Rectal smooth muscle tissue (tissue), 1 donor: ENCODE results near the gene RAP1GDS1.

Experiments used
- H3K27ac ChIP-seq: one replicate; pipeline ENCODE4 v1.7.0; 2013; ENCODE audit warnings: low read depth, low read length, inconsistent platforms
- H3K27me3 ChIP-seq: one replicate; pipeline ENCODE4 v1.7.0; 2013; ENCODE audit warnings: low read length; ENCODE audit not compliant: control insufficient read depth, insufficient read depth
- H3K36me3 ChIP-seq: one replicate; pipeline ENCODE4 v1.7.0; 2013; ENCODE audit warnings: low read length; ENCODE audit not compliant: control insufficient read depth, insufficient read depth
- H3K4me1 ChIP-seq: one replicate; pipeline ENCODE4 v1.7.0; 2013; ENCODE audit warnings: low read length; ENCODE audit not compliant: control insufficient read depth, insufficient read depth
- H3K4me3 ChIP-seq: one replicate; pipeline ENCODE4 v1.7.0; 2013; ENCODE audit warnings: low read length
- H3K9ac ChIP-seq: one replicate; pipeline ENCODE4 v1.7.0; 2013; ENCODE audit warnings: low read length

The RAP1GDS1 gene

DNA sequence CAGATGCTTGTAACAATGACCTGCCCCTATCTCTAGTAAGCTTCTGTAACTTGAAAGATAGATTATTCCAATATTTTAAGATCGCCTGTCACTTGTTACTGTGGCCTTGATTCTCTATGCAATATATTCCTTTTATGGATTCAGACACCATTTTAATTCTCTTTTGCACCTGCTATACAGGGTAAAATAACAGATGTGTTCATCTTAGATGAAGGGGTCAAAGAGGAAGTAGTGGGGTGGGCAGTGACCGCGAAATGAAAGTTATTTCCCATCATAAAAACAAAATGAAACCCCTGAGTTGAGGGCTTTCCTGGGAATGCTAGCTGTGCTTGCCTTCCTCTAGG lies 221.3 kb downstream of the RAP1GDS1 start:
- H3K27me3 ChIP-seq: no peaks in the 10 kb centered on the region
- no peaks in the 10 kb centered on the region for H3K36me3 ChIP-seq
- H3K4me1 ChIP-seq: no peaks in the 10 kb centered on the region
- no peak overlapping the region for H3K4me3 ChIP-seq
- no peak overlapping the region for H3K27ac ChIP-seq
- no peak overlapping the region for H3K9ac ChIP-seq

DNA sequence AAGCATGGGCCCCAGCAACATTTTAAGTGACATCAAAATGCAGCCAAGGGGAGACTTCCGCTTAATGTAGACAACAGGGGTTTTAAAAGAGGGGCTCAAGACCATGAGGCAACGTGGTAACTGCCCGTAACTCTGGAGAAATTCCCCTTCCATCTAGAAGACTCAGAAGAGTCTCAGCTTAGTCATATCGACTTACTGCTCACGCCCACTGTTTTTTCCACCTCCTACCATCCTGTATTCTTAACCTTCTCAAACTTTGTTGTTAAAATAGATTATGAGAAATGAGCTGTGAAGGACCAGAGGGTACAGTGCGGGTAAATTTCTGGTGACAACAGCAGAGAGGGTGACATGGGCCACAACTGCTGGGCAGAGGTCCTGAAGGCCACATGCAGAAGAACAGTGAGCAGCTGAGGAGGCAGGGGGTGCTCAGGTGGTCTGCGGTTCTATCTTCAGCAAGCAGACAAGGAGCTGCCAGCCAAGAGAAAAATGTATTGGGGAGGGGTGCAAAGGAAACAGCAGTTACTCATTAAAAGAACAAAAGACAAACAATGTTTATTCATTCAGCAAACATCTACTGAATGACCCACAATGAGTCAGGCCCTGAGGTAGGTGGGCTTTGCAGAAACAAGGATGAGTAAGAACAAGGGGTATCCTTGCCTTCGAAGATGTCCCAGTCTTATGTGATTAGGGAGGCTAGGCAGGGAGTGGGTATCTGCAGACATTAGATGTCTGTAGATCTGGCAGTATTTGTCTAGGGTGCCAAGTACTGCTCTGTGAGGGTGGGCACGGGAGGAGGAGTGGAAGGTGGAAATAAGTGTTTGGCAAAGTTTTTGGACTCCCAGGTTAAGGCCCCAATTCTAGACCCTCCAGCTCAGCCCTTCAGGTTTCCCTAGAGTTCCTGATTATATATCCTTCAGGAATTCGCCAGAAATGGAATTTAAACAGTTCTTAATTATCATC lies 221.9 kb downstream of the RAP1GDS1 start:
- H3K4me1 ChIP-seq: no peaks in the 10 kb centered on the region
- H3K27ac ChIP-seq: no peak overlapping the region

DNA sequence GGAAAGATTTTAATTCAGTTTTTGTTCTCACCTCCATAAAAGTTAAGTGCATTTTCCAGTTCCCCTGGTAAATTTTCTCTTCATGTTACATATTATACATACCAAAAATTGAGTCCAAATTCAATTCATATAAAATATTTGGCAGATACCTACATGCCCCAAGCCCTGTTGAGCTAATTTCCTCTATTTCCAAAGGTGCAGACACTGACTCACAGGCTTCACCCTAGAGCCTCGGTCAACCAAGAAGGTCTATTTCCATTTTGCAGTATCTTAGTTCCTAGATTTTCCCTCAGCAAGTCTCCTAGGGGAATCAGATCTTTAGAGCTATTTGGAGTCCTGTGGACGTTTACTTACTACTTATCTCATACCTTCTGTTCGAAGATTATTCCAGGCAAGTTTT lies 222.8 kb downstream of the RAP1GDS1 start:
- no peaks in the 10 kb centered on the region for H3K36me3 ChIP-seq
- no peaks in the 10 kb centered on the region for H3K4me1 ChIP-seq
- no peak overlapping the region for H3K9ac ChIP-seq
- H3K27ac ChIP-seq: no peak overlapping the region
- H3K27me3 ChIP-seq: no peaks in the 10 kb centered on the region
- H3K4me3 ChIP-seq: no peak overlapping the region

More for the DNA sequence above, 221.9 kb downstream of the RAP1GDS1 start:
- Histone ChIP-seq H3K9ac (no peak overlapping the region), H3K27me3 (no peaks in the 10 kb centered on the region), H3K4me3 (no peak overlapping the region), H3K36me3 (no peaks in the 10 kb centered on the region)

DNA sequence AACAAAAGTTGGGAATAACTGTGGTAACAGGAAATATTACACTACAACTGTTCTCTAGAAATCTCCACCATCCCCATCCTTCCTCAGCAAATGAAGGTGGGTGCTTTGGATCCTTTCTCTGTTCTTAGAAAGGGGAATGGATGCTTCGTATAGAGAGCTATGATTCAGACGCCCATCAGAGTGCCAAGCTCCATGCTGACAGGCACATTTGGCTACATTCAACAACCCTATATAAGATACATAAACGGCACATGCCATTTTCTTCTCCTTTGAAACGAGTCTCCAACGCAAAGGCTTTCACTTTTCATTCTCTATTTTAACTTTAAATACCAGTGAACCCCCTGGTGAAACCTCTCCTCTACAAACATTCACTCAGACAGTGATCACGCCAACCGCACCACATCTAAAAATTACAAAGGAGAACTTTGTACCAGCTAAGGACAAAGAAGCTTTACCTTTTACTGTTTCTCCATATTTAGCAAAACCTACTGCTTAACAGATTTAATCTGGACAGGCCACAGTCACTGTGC lies 224.7 kb downstream of the RAP1GDS1 start:
- H3K27ac ChIP-seq: no peak overlapping the region
- no peaks in the 10 kb centered on the region for H3K27me3 ChIP-seq
- H3K36me3 ChIP-seq: no peaks in the 10 kb centered on the region
- no peaks in the 10 kb centered on the region for H3K4me1 ChIP-seq
- H3K4me3 ChIP-seq: no peak overlapping the region
- H3K9ac ChIP-seq: no peak overlapping the region

DNA sequence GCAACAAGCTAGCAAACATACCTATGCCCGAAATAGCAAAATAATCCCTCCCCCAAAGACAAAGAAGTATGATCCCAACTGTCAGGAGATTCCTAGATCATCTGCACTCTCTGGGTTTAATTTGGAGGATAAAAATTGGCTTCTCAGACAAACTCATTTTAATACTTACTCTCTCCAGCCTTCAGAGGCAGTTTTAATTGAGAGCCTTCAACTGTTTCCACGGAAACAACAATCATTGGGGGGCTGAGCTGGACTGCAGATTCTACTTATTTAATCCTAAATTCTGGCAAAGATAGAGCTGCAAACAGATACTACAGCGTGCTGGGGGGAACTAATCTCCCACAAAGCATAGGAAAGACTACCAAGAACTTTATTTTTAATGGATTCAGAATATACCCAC lies 229.1 kb downstream of the RAP1GDS1 start:
- no peak overlapping the region for H3K27ac ChIP-seq
- H3K27me3 ChIP-seq: no peaks in the 10 kb centered on the region
- no peak overlapping the region for H3K4me3 ChIP-seq
- H3K4me1 ChIP-seq: peaks cover 6% of the 10 kb centered on the region
- H3K9ac ChIP-seq: no peak overlapping the region
- H3K36me3 ChIP-seq: no peaks in the 10 kb centered on the region

DNA sequence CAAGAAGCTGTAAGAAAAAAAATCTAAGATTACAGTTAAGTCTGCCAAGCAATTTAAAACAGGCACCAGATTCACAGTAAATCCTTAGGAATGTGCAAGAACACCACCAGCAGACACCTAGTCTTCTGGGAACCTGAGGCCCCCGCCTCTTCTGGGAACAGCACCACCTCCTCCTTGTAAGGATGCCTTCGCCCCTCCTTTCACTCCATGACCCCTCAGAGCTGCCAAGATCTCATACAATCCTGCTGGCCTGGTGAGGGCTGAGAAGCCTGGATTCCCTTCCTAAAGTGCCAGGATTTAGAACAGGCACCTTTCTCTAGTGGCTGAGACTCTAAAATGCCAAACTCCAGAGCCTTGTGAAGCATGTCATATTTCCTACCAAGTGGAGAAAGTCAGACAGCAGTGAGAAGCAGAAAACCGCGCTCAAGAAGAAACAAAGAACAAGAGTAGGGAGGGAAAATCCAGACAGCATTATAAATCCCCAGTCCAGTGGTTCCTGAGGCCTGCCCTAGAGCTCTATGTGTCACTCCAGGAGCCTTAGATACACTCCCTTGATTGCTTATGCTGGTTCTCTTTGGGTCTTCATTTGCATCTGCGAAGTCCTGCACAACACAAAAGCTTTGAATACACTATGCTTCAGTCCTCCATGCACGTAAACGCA lies 230.8 kb downstream of the RAP1GDS1 start:
- Histone ChIP-seq H3K36me3 (no peaks in the 10 kb centered on the region), H3K27ac (peak overlapping the region; percentile 28), H3K4me3 (no peak overlapping the region), H3K4me1 (peaks cover 9% of the 10 kb centered on the region), H3K9ac (no peak overlapping the region), H3K27me3 (no peaks in the 10 kb centered on the region)

DNA sequence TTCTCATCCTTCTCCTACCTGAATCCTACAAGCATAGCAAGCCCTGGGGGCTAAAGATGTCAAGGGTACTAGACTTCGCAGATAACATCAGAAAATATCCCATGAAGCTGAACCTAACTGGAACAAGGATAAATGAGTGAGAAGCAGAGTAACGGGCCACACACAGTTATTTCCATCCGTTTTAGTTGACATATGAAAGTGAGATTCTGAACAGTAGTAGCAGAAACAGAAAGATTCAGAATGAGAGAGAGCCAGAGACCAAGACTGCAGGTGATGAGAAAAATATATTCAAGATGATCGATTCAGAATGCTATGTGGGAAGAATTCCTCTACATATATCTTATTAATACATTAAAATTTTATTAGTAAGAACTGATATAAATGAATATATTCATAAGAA lies 232.1 kb downstream of the RAP1GDS1 start:
- H3K4me1 ChIP-seq: peaks cover 9% of the 10 kb centered on the region
- no peaks in the 10 kb centered on the region for H3K36me3 ChIP-seq

More for the DNA sequence above, 232.1 kb downstream of the RAP1GDS1 start:
- Histone ChIP-seq H3K9ac (no peak overlapping the region), H3K27me3 (no peaks in the 10 kb centered on the region), H3K27ac (no peak overlapping the region), H3K4me3 (no peak overlapping the region)
